ENCODE results near the gene CCSER1.

The CCSER1 gene

GRCh38 chr4:90207887-90208454 lies 80.8 kb downstream of the CCSER1 start:
- FAIRE-seq = no peak
- TF ChIP-seq POLR2AphosphoS5 (IDR thresholded peaks at IDR 0.05; ENCODE audit: low read depth, low read length) (no peak), TAF1 (IDR thresholded peaks at IDR 0.05; ENCODE audit: borderline replicate concordance, low read depth, low read length) (no peak), POLR2A (IDR thresholded peaks at IDR 0.05; ENCODE audit: low read depth, low read length) (no peak)
- DNase-seq (ENCODE audit: insufficient read length) = no peak

GRCh38 chr4:90209922-90210321 lies 82.7 kb downstream of the CCSER1 start:
- DNase-seq (ENCODE audit: insufficient read length) (no peak), FAIRE-seq (no peak)
- no peak for TF ChIP-seq POLR2AphosphoS5 (IDR thresholded peaks at IDR 0.05; ENCODE audit: low read depth, low read length)
- no peak for TF ChIP-seq TAF1 (IDR thresholded peaks at IDR 0.05; ENCODE audit: borderline replicate concordance, low read depth, low read length)
- no peak for TF ChIP-seq POLR2A (IDR thresholded peaks at IDR 0.05; ENCODE audit: low read depth, low read length)

GRCh38 chr4:90211174-90211573 lies 84.0 kb downstream of the CCSER1 start:
- no peak for TF ChIP-seq POLR2AphosphoS5 (IDR thresholded peaks at IDR 0.05; ENCODE audit: low read depth, low read length)
- no peak for TF ChIP-seq POLR2A (IDR thresholded peaks at IDR 0.05; ENCODE audit: low read depth, low read length)
- TF ChIP-seq TAF1 (IDR thresholded peaks at IDR 0.05; ENCODE audit: borderline replicate concordance, low read depth, low read length) = no peak
- FAIRE-seq (no peak), DNase-seq (ENCODE audit: insufficient read length) (no peak)

- DNase-seq (ENCODE audit: insufficient read length) = no peak
- TF ChIP-seq POLR2AphosphoS5 (IDR thresholded peaks at IDR 0.05; ENCODE audit: low read depth, low read length) (no peak), TAF1 (IDR thresholded peaks at IDR 0.05; ENCODE audit: borderline replicate concordance, low read depth, low read length) (no peak), POLR2A (IDR thresholded peaks at IDR 0.05; ENCODE audit: low read depth, low read length) (no peak)
- no peak for FAIRE-seq
Measured at GRCh38 chr4:90215286-90215685, 88.1 kb downstream of the CCSER1 start.

GRCh38 chr4:90219822-90220221 lies 92.6 kb downstream of the CCSER1 start:
- FAIRE-seq (no peak), DNase-seq (ENCODE audit: insufficient read length) (no peak)
- TF ChIP-seq POLR2AphosphoS5 (IDR thresholded peaks at IDR 0.05; ENCODE audit: low read depth, low read length) = no peak
- no peak for TF ChIP-seq TAF1 (IDR thresholded peaks at IDR 0.05; ENCODE audit: borderline replicate concordance, low read depth, low read length)
- no peak for TF ChIP-seq POLR2A (IDR thresholded peaks at IDR 0.05; ENCODE audit: low read depth, low read length)

GRCh38 chr4:90220459-90220858 lies 93.3 kb downstream of the CCSER1 start:
- no peak for FAIRE-seq
- TF ChIP-seq POLR2AphosphoS5 (IDR thresholded peaks at IDR 0.05; ENCODE audit: low read depth, low read length) (no peak), TAF1 (IDR thresholded peaks at IDR 0.05; ENCODE audit: borderline replicate concordance, low read depth, low read length) (no peak), POLR2A (IDR thresholded peaks at IDR 0.05; ENCODE audit: low read depth, low read length) (no peak)
- no peak for DNase-seq (ENCODE audit: insufficient read length)

GRCh38 chr4:90226734-90227133 lies 99.5 kb downstream of the CCSER1 start:
- no peak for TF ChIP-seq POLR2A (IDR thresholded peaks at IDR 0.05; ENCODE audit: low read depth, low read length)
- TF ChIP-seq POLR2AphosphoS5 (IDR thresholded peaks at IDR 0.05; ENCODE audit: low read depth, low read length) = no peak
- no peak for TF ChIP-seq TAF1 (IDR thresholded peaks at IDR 0.05; ENCODE audit: borderline replicate concordance, low read depth, low read length)
- DNase-seq (ENCODE audit: insufficient read length) = no peak

GRCh38 chr4:90227177-90227576 lies 100.0 kb downstream of the CCSER1 start:
- DNase-seq (ENCODE audit: insufficient read length) (no peak), FAIRE-seq (no peak)
- TF ChIP-seq TAF1 (IDR thresholded peaks at IDR 0.05; ENCODE audit: borderline replicate concordance, low read depth, low read length) (no peak), POLR2AphosphoS5 (IDR thresholded peaks at IDR 0.05; ENCODE audit: low read depth, low read length) (no peak), POLR2A (IDR thresholded peaks at IDR 0.05; ENCODE audit: low read depth, low read length) (no peak)

More at GRCh38 chr4:90226734-90227133, 99.5 kb downstream of the CCSER1 start:
- no peak for FAIRE-seq

GRCh38 chr4:90234916-90235547 lies 107.8 kb downstream of the CCSER1 start:
- no peak for DNase-seq (ENCODE audit: insufficient read length)
- no peak for TF ChIP-seq POLR2AphosphoS5 (IDR thresholded peaks at IDR 0.05; ENCODE audit: low read depth, low read length)
- TF ChIP-seq TAF1 (IDR thresholded peaks at IDR 0.05; ENCODE audit: borderline replicate concordance, low read depth, low read length) = no peak
- no peak for TF ChIP-seq POLR2A (IDR thresholded peaks at IDR 0.05; ENCODE audit: low read depth, low read length)

GRCh38 chr4:90237751-90238530 lies 110.7 kb downstream of the CCSER1 start:
- DNase-seq (ENCODE audit: insufficient read length) = no peak
- no peak for FAIRE-seq
- TF ChIP-seq TAF1 (IDR thresholded peaks at IDR 0.05; ENCODE audit: borderline replicate concordance, low read depth, low read length) (no peak), POLR2A (IDR thresholded peaks at IDR 0.05; ENCODE audit: low read depth, low read length) (no peak), POLR2AphosphoS5 (IDR thresholded peaks at IDR 0.05; ENCODE audit: low read depth, low read length) (no peak)

More at GRCh38 chr4:90234916-90235547, 107.8 kb downstream of the CCSER1 start:
- FAIRE-seq = no peak

- TF ChIP-seq TAF1 (IDR thresholded peaks at IDR 0.05; ENCODE audit: borderline replicate concordance, low read depth, low read length) = no peak
- DNase-seq (ENCODE audit: insufficient read length) (no peak), FAIRE-seq (no peak)
Measured at GRCh38 chr4:90240333-90240732, 113.1 kb downstream of the CCSER1 start.

- FAIRE-seq (no peak), DNase-seq (ENCODE audit: insufficient read length) (no peak)
- TF ChIP-seq TAF1 (IDR thresholded peaks at IDR 0.05; ENCODE audit: borderline replicate concordance, low read depth, low read length) (no peak), POLR2AphosphoS5 (IDR thresholded peaks at IDR 0.05; ENCODE audit: low read depth, low read length) (no peak), POLR2A (IDR thresholded peaks at IDR 0.05; ENCODE audit: low read depth, low read length) (no peak)
Measured at GRCh38 chr4:90241008-90241407, 113.8 kb downstream of the CCSER1 start.
